ENCODE measurements around the gene NOL3. TPM values are rescaled to one million over a fixed set of nuclear protein-coding genes. Genes with fewer than 3 reads are reported as not detected.

The NOL3 gene
- total RNA-seq, 1 experiment from 2014 or later, result 5.6 TPM

GRCh38 chr16:67177743-67178699, 7.7 kb downstream of the NOL3 start:
- peak; percentile 97 for DNase-seq

More at GRCh38 chr16:67177743-67178699, 7.7 kb downstream of the NOL3 start:
- H3K4me2 ChIP-seq (ENCODE audit: insufficient read depth, insufficient read length, low read length), result peak overlapping the region; percentile 48
- Mint-ChIP-seq H3K27ac (no peak overlapping the region), H3K36me3 (ENCODE audit: insufficient read depth in 1 of 3, low read depth in 3 of 3) (peaks cover 0 to 7% (median 6%) of the 10 kb centered on the region in 3 experiments; a peak in 2 of 7 replicates), H3K4me3 (peak overlapping the region; percentile 54 to 78), H3K27me3 (ENCODE audit: low read depth) (peaks cover 45% of the 10 kb centered on the region), H3K4me1 (peaks cover 24 to 26% of the 10 kb centered on the region in 2 experiments), H3K9me3 (no peaks in the 10 kb centered on the region; a peak in 1 of 5 replicates)
- no peak overlapping the region for H3T11ph ChIP-seq (ENCODE audit: low read length)
- H3K18ac ChIP-seq (ENCODE audit: insufficient read length, low read depth, low read length), result no peak overlapping the region
- H3K14ac ChIP-seq (ENCODE audit: insufficient read depth, low read length), result peak overlapping the region; percentile 32; the same call in 1 of the 2 replicates
- H2BK120ac ChIP-seq (ENCODE audit: low read depth, low read length, poor library complexity, severe bottlenecking), result no peak overlapping the region
- peak; percentile 20; the same call in 1 of the 3 replicates for TF ChIP-seq CTCF (conservative IDR thresholded peaks at IDR 0.05)
- H3K4ac ChIP-seq (ENCODE audit: low read depth, low read length), result no peak overlapping the region
- no peak overlapping the region for H2BK20ac ChIP-seq (ENCODE audit: low read depth, low read length, poor library complexity, severe bottlenecking)
- H4K91ac ChIP-seq (ENCODE audit: insufficient read length, low read depth, low read length), result no peak overlapping the region
- no peak overlapping the region for H3K23ac ChIP-seq (ENCODE audit: insufficient read length, low read depth, low read length)
- H2BK15ac ChIP-seq (ENCODE audit: low read depth, low read length), result no peak overlapping the region
- peaks cover 17% of the 10 kb centered on the region; the same call in 1 of the 2 replicates for H3K27me3 ChIP-seq (ENCODE audit: insufficient read depth, low read length)
- no peaks in the 10 kb centered on the region for H3K9me3 ChIP-seq (ENCODE audit: control insufficient read depth, low read depth, low read length)
- H3K23me2 ChIP-seq (ENCODE audit: insufficient read length, low read depth, low read length, poor library complexity, severe bottlenecking), result peaks cover 17% of the 10 kb centered on the region
- no peak overlapping the region for H2BK5ac ChIP-seq (ENCODE audit: insufficient read length, low read length)
- H4K5ac ChIP-seq (ENCODE audit: insufficient read length, low read depth, low read length), result no peak overlapping the region
- H2BK12ac ChIP-seq (ENCODE audit: insufficient read length, low read depth, low read length), result no peak overlapping the region
- H3K27ac ChIP-seq (ENCODE audit: insufficient read length, low read depth, low read length), result no peak overlapping the region
- no peak overlapping the region for H2AFZ ChIP-seq (ENCODE audit: low read length)
- H3K79me1 ChIP-seq (ENCODE audit: insufficient read depth, low read depth, low read length, poor library complexity, severe bottlenecking), result no peaks in the 10 kb centered on the region
- no peak overlapping the region for H3K56ac ChIP-seq (ENCODE audit: insufficient read length, low read depth, low read length)
- H4K8ac ChIP-seq (replicated peaks; ENCODE audit: insufficient read length, low read depth, low read length), result no peak overlapping the region
- no peaks in the 10 kb centered on the region for H3K79me2 ChIP-seq (ENCODE audit: insufficient read depth, low read length)
- no peak overlapping the region for H2AK5ac ChIP-seq (ENCODE audit: insufficient read length, low read length)
- H3K9ac ChIP-seq (ENCODE audit: extremely low read depth, insufficient read length, low read length), result no peak overlapping the region
- no peaks in the 10 kb centered on the region for H4K20me1 ChIP-seq (ENCODE audit: control insufficient read depth, insufficient read depth, insufficient read length)
- WGBS (ENCODE audit: extremely low coverage, insufficient read length, low lambda C conversion rate), result no CpG with 5 or more reads among the region's 73 CpGs
- H3K4me1 ChIP-seq (ENCODE audit: insufficient read depth, low read length), result peaks cover 2% of the 10 kb centered on the region; the same call in 1 of the 2 replicates
